HL-60 (cell line): ENCODE measurements around the gene NOTCH4.

ENCODE experiments used
- POLR2AphosphoS5 ChIP-seq: IDR thresholded peaks from 2 replicates; pipeline ENCODE4 v1.6.1; 2012; ENCODE audit warnings: low read depth
- TF ChIP-seq, protein P1 (sequence below): IDR thresholded peaks from one replicate; pipeline ENCODE4 v1.5.1; 2011; ENCODE audit warnings: low read length, control low read depth, inconsistent platforms; ENCODE audit not compliant: insufficient read depth

DNA sequence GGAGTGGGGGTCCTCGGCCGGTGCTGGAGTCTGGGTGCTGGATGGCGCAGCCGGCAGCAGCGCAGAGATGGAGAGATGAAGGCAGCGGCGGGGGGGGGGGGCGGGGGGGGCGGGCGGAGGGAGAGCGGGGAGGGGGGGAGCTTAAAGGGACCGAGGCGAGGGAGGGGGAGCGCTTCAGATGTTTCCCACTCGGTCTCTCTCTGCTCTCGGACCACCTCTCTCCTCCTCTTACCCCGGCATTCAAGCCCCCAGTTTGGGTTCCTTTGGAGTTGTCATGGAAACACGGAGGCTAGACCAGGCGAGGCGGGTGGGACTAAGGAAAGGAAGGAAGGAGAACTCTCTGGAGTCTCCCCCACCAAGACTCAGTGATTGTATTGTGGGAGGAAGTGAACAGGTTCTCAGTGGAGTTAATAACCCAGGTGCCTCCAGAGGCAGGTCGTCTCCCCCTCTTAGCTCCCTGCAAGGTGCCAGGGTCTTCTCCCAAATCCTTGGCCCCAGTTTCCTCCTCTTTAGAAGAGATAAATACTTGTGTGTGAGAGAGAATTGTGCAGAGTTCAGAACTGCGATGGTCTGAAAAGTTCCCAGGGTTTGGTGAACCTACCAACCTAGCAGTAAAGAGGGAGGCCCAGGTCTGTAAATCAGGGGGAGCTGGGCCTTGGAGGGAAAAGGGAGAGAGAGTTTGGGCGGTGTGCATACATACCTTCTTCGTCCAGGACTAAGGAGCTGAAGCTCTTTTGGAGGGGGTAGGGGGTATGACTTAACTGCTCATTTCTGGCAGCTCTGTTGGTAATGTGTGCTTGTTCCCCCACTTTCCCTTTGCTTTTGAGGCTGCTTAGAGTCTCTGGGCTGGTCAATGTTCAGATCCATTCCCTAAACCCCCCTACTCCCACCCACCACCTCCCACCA, 71.8 kb downstream of the NOTCH4 start, which contains the start of gene PRRT1:
- TF ChIP-seq, protein P1, sequence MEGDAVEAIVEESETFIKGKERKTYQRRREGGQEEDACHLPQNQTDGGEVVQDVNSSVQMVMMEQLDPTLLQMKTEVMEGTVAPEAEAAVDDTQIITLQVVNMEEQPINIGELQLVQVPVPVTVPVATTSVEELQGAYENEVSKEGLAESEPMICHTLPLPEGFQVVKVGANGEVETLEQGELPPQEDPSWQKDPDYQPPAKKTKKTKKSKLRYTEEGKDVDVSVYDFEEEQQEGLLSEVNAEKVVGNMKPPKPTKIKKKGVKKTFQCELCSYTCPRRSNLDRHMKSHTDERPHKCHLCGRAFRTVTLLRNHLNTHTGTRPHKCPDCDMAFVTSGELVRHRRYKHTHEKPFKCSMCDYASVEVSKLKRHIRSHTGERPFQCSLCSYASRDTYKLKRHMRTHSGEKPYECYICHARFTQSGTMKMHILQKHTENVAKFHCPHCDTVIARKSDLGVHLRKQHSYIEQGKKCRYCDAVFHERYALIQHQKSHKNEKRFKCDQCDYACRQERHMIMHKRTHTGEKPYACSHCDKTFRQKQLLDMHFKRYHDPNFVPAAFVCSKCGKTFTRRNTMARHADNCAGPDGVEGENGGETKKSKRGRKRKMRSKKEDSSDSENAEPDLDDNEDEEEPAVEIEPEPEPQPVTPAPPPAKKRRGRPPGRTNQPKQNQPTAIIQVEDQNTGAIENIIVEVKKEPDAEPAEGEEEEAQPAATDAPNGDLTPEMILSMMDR, result no peak
- TF ChIP-seq POLR2AphosphoS5, result no peak
